ENCODE results near the gene CTR9. TPM values are rescaled to one million over a fixed set of nuclear protein-coding genes. Genes with fewer than 3 reads are reported as not detected.

Gene CTR9
- total RNA-seq, 1 experiment from 2014 or later = 7.8 TPM

DNA sequence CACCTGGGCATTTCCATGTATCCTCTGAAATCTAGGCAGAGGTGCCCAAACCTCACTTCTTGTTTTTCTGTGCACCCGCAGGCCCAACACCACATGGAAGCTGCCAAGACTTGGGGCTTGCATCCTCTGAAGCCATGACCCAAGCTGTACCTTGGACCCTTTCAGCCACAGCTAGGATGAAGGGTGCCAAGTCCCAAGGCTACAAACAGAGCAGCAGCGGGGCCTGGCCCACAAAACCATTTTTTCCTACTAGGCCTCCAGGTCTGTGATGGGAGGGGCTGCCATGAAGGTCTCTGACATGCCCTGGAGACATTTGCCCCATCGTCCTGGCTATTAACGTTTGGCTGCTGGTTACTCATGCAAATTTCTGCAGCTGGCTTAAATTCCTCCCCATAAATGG lies 78.1 kb downstream of the CTR9 start:
- H3K36me3 ChIP-seq = no peaks in the 10 kb centered on the region
- no peak for DNase-seq
- no peaks in the 10 kb centered on the region for H3K9me3 ChIP-seq
- no peaks in the 10 kb centered on the region for H3K27me3 ChIP-seq
- H3K4me3 ChIP-seq = no peak overlapping the region

Other genes with a start within 250 kb of the CTR9 start
- 14.7 and 19.2 TPM in 2 replicates for gene RNF141, start 210.1 kb upstream of the CTR9 start, total RNA-seq (2014; rRNA removed; shearing (Covaris generic); ENCODE audit: low replicate concordance)
- gene LYVE1, start 182.6 kb upstream of the CTR9 start, total RNA-seq (2014; rRNA removed; shearing (Covaris generic); ENCODE audit: low replicate concordance) = not detected in 2 replicates
- not detected in 2 replicates for gene IRAG1, start 57.5 kb upstream of the CTR9 start, total RNA-seq (2014; rRNA removed; shearing (Covaris generic); ENCODE audit: low replicate concordance)
- gene EIF4G2, start 57.7 kb downstream of the CTR9 start, total RNA-seq (2014; rRNA removed; shearing (Covaris generic); ENCODE audit: low replicate concordance) = 831 and 1,059 TPM in 2 replicates
- gene ZBED5, start 106.8 kb downstream of the CTR9 start, total RNA-seq (2014; rRNA removed; shearing (Covaris generic); ENCODE audit: low replicate concordance) = 13.9 and 43.3 TPM in 2 replicates

Data from MG63 (cell line).